SK-N-MC (cell line): ENCODE data around the gene TUT4.

ENCODE experiments used
- DNase-seq: peaks from one replicate; pipeline ENCODE4 v3.0.0-alpha.2; 2011; ENCODE audit warnings: low read depth, low spot score
- H3K27ac ChIP-seq: fragments of 200-600 bp; sonication (generic); 2 replicates; pipeline ENCODE4 v1.5.1; 2016; ENCODE audit warnings: mixed run types
- H3K36me3 ChIP-seq: fragments of 200-600 bp; sonication (generic); 2 replicates; pipeline ENCODE4 v1.6.1; 2017; ENCODE audit warnings: antibody characterized with exemption, low read length, mixed read lengths; ENCODE audit not compliant: insufficient read depth
- H3K4me3 ChIP-seq: fragments of 200-600 bp; sonication (generic); 2 replicates; pipeline ENCODE4 v1.5.1; 2016
- H3K9ac ChIP-seq: fragments of 200-600 bp; sonication (generic); 2 replicates; pipeline ENCODE4 v1.8.0; 2017; ENCODE audit warnings: mixed run types, mixed read lengths; ENCODE audit not compliant: insufficient read length
- H3K9me3 ChIP-seq: fragments of 200-600 bp; sonication (generic); 2 replicates; pipeline ENCODE4 v1.6.1; 2017; ENCODE audit warnings: low read depth, mild to moderate bottlenecking, antibody characterized with exemption, low read length, moderate library complexity, mixed read lengths
- EZH2 ChIP-seq: fragments of 200-600 bp; sonication (generic); IDR thresholded peaks from one replicate; pipeline ENCODE4 v1.6.1; 2017; ENCODE audit warnings: antibody characterized with exemption
- FOXP2 ChIP-seq: optimal IDR thresholded peaks from 2 replicates; pipeline ENCODE3; 2011; ENCODE audit warnings: mild to moderate bottlenecking, moderate library complexity; ENCODE audit not compliant: insufficient read depth; ENCODE audit errors: extremely low read length, control extremely low read depth
- POLR2AphosphoS5 ChIP-seq: IDR thresholded peaks from 2 replicates; pipeline ENCODE4 v1.6.1; 2012; ENCODE audit warnings: mild to moderate bottlenecking, low read depth, low read length, borderline replicate concordance

TUT4 gene

GRCh38 chr1:52506349-52506748 lies 46.5 kb downstream of the TUT4 start:
- no peak for TF ChIP-seq EZH2
- no peak for TF ChIP-seq POLR2AphosphoS5
- TF ChIP-seq FOXP2, result no peak
- no peak for DNase-seq
- Histone ChIP-seq H3K9ac (no peak overlapping the region), H3K36me3 (no peaks in the 10 kb centered on the region; the same call in 1 of the 2 replicates), H3K27ac (no peak overlapping the region), H3K4me3 (no peak overlapping the region), H3K9me3 (no peaks in the 10 kb centered on the region)

- H3K9ac ChIP-seq, result no peak overlapping the region
- no peak overlapping the region for H3K4me3 ChIP-seq
- DNase-seq, result no peak
- TF ChIP-seq FOXP2 (no peak), EZH2 (no peak), POLR2AphosphoS5 (no peak)
- H3K27ac ChIP-seq, result no peak overlapping the region
- peaks cover 6% of the 10 kb centered on the region; the same call in 1 of the 2 replicates for H3K36me3 ChIP-seq
- H3K9me3 ChIP-seq, result no peaks in the 10 kb centered on the region
Measured at GRCh38 chr1:52504720-52505119, 48.2 kb downstream of the TUT4 start.

GRCh38 chr1:52503706-52504105 lies 49.2 kb downstream of the TUT4 start:
- H3K36me3 ChIP-seq, result peaks cover 12% of the 10 kb centered on the region; the same call in 1 of the 2 replicates
- TF ChIP-seq EZH2 (no peak), FOXP2 (no peak), POLR2AphosphoS5 (no peak)
- H3K27ac ChIP-seq, result no peak overlapping the region

GRCh38 chr1:52502789-52503188 lies 50.1 kb downstream of the TUT4 start:
- Histone ChIP-seq H3K9me3 (no peaks in the 10 kb centered on the region), H3K36me3 (peaks cover 12% of the 10 kb centered on the region; the same call in 1 of the 2 replicates), H3K4me3 (no peak overlapping the region), H3K9ac (no peak overlapping the region), H3K27ac (no peak overlapping the region)
- TF ChIP-seq POLR2AphosphoS5 (no peak), FOXP2 (no peak), EZH2 (no peak)
- DNase-seq, result no peak

More at GRCh38 chr1:52503706-52504105, 49.2 kb downstream of the TUT4 start:
- no peak for DNase-seq
- H3K9me3 ChIP-seq, result no peaks in the 10 kb centered on the region
- H3K4me3 ChIP-seq, result no peak overlapping the region
- H3K9ac ChIP-seq, result no peak overlapping the region

- H3K4me3 ChIP-seq, result no peak overlapping the region
- DNase-seq, result no peak
- H3K9me3 ChIP-seq, result no peaks in the 10 kb centered on the region
- H3K27ac ChIP-seq, result no peak overlapping the region
- H3K9ac ChIP-seq, result no peak overlapping the region
- TF ChIP-seq POLR2AphosphoS5, result no peak
- TF ChIP-seq EZH2, result no peak
- no peak for TF ChIP-seq FOXP2
- peaks cover 42% of the 10 kb centered on the region for H3K36me3 ChIP-seq
Measured at GRCh38 chr1:52487632-52488031, 65.3 kb downstream of the TUT4 start.

- H3K27ac ChIP-seq, result no peak overlapping the region
- H3K9ac ChIP-seq, result no peak overlapping the region
- no peak overlapping the region for H3K4me3 ChIP-seq
- no peak for TF ChIP-seq POLR2AphosphoS5
- TF ChIP-seq EZH2, result no peak
- TF ChIP-seq FOXP2, result no peak
- no peaks in the 10 kb centered on the region for H3K9me3 ChIP-seq
- no peak for DNase-seq
- peaks cover 33% of the 10 kb centered on the region for H3K36me3 ChIP-seq
Measured at GRCh38 chr1:52482326-52483004, 70.4 kb downstream of the TUT4 start.

GRCh38 chr1:52479076-52479475 lies 73.8 kb downstream of the TUT4 start:
- Histone ChIP-seq H3K9ac (no peak overlapping the region), H3K36me3 (peaks cover 28% of the 10 kb centered on the region), H3K27ac (no peak overlapping the region), H3K4me3 (no peak overlapping the region), H3K9me3 (no peaks in the 10 kb centered on the region)
- DNase-seq, result no peak
- TF ChIP-seq POLR2AphosphoS5, result no peak
- no peak for TF ChIP-seq FOXP2
- no peak for TF ChIP-seq EZH2

GRCh38 chr1:52477876-52478275 lies 75.0 kb downstream of the TUT4 start:
- DNase-seq, result no peak
- no peak for TF ChIP-seq FOXP2
- TF ChIP-seq POLR2AphosphoS5, result no peak
- TF ChIP-seq EZH2, result no peak
- Histone ChIP-seq H3K9me3 (no peaks in the 10 kb centered on the region), H3K27ac (no peak overlapping the region), H3K9ac (no peak overlapping the region), H3K36me3 (peaks cover 28% of the 10 kb centered on the region), H3K4me3 (no peak overlapping the region)
